ENCODE measurements around the gene RNPS1. TPM values are rescaled to one million over a fixed set of nuclear protein-coding genes. Genes with fewer than 3 reads are reported as not detected.

Gene RNPS1
- total and polyA plus RNA-seq, 9 of the 15 experiments (the other 6 are each of a cell fraction or from before 2014, with no cell fraction given) = 44.9 to 338 (median 202) TPM

GRCh38 chr16:2267913-2268666 lies at the start of gene RNPS1 (continued):
- TF ChIP-seq ZNF280A (IDR thresholded peaks at IDR 0.05; ENCODE audit: low read depth, partially characterized antibody) (no peak), GATAD2A (IDR thresholded peaks at IDR 0.05) (0 out of 2 replicates have a peak, but pooled peaks have one; percentile 39), ETV6 (IDR thresholded peaks at IDR 0.05; ENCODE audit: borderline replicate concordance in 1 of 2, low read depth in 2 of 2, low read length in 1 of 2) (0 out of 4 replicates have a peak, but pooled peaks of 1 of the 2 experiments have one; percentile 15), ETV6 (CRISPR knock-in tag; IDR thresholded peaks at IDR 0.05; ENCODE audit: borderline replicate concordance) (no peak), ZNF354B (CRISPR knock-in tag; IDR thresholded peaks at IDR 0.05) (no peak), TBL1XR1 (IDR thresholded peaks at IDR 0.05; ENCODE audit: low read length in 2 of 2) (peak in 1 of 2 experiments; percentile 90; a peak in 2 of 4 replicates), ZBTB5 (IDR thresholded peaks at IDR 0.05) (no peak), ARNT (IDR thresholded peaks at IDR 0.05) (no peak), HSF4 (CRISPR knock-in tag; IDR thresholded peaks at IDR 0.05; ENCODE audit: borderline replicate concordance) (no peak), ZNF197 (CRISPR knock-in tag; IDR thresholded peaks at IDR 0.05; ENCODE audit: low read depth) (no peak), ELF1 (tag; IDR thresholded peaks at IDR 0.05) (peak; percentile 97), ZNF696 (CRISPR knock-in tag; conservative IDR thresholded peaks at IDR 0.05) (no peak), EGR1 (conservative IDR thresholded peaks at IDR 0.05) (peak; percentile 66), GTF3C2 (IDR thresholded peaks at IDR 0.05; ENCODE audit: borderline replicate concordance, extremely low read depth, insufficient read length) (no peak), SIRT6 (IDR thresholded peaks at IDR 0.05; ENCODE audit: low read depth, low read length) (no peak), CREB3L1 (IDR thresholded peaks at IDR 0.05; ENCODE audit: borderline replicate concordance, low read depth) (peak; percentile 85), MXD1 (CRISPR knock-in tag; IDR thresholded peaks at IDR 0.05; ENCODE audit: borderline replicate concordance, poor library complexity, severe bottlenecking) (peak; percentile 85)

Data from K562 (cell line).